GM12878 (cell line): ENCODE measurements around the gene PRADC1. TPM values are rescaled to one million over a fixed set of nuclear protein-coding genes. Genes with fewer than 3 reads are reported as not detected.

Experiments used
- ATAC-seq: fragments of 200-7000 bp; cut with Tn5 transposase; 3 replicates; pipeline ENCODE4 v1.9.1; 2020; ENCODE audit warnings: mild to moderate bottlenecking, moderate library complexity
- BruUV-seq: library from RNA; stranded (reverse); fragments of 400-500 nt; replicated peaks from 2 replicates; lab custom pipeline; 2021; lab: Mats Ljungman, UMichigan
- CTCF ChIA-PET: fragments of 300-600 bp; sonication (Branson Sonifier 250); formaldehyde crosslinking; extraction: SDS; loops from one replicate; lab custom pipeline; 2021; ENCODE audit warnings: inconsistent platforms; lab: Yijun Ruan, JAX
- POLR2A ChIA-PET: fragments of 350-600 bp; formaldehyde crosslinking; extraction: SDS; loops from one replicate; lab custom pipeline; 2021; ENCODE audit warnings: inconsistent platforms; lab: Charles Lee
- RAD21 ChIA-PET: fragments of 300-600 bp; sonication (Branson Sonifier 250); formaldehyde crosslinking; loops from one replicate; lab custom pipeline; 2023; ENCODE audit warnings: antibody characterized with exemption; ENCODE audit not compliant: unreplicated experiment; lab: Charles Lee
- SMC1A ChIA-PET: fragments of 300-600 bp; sonication (Branson Sonifier 250); formaldehyde crosslinking; loops from one replicate; lab custom pipeline; 2023; ENCODE audit not compliant: unreplicated experiment, uncharacterized antibody; lab: Charles Lee
- DNase-seq: peaks from one replicate; pipeline ENCODE4 v3.0.0-alpha.2; 2011; ENCODE audit warnings: low read depth, low spot score
- FAIRE-seq: peaks from 3 replicates; lab custom pipeline; 2011; peaks lifted over from hg19 to GRCh38; lab: Jason Lieb, UNC
- H2AFZ ChIP-seq: 2 replicates; pipeline ENCODE4 v1.6.0; 2011; ENCODE audit warnings: low read depth, low read length, control low read depth; ENCODE audit not compliant: control insufficient read depth
- H3K27ac ChIP-seq: 2 replicates; pipeline ENCODE4 v1.5.1; 2011; ENCODE audit warnings: control low read depth; ENCODE audit not compliant: control insufficient read depth, insufficient read depth
- H3K27me3 ChIP-seq, 2 experiments: replicated peaks in 1 of 2; 2 replicates each; pipeline versions ENCODE4 v1.6.0 to v1.6.1; 2011; ENCODE audit warnings: low read length in 1 of 2; ENCODE audit not compliant: control insufficient read depth in 2 of 2, insufficient read depth in 2 of 2
- H3K36me3 ChIP-seq, 2 experiments: 2 replicates each; pipeline ENCODE4 v1.5.1; 2011; ENCODE audit warnings: low read length in 1 of 2; ENCODE audit not compliant: control insufficient read depth in 2 of 2, insufficient read depth in 2 of 2
- H3K4me1 ChIP-seq: 2 replicates; pipeline ENCODE4 v1.6.1; 2011; ENCODE audit warnings: mild to moderate bottlenecking, low read length, moderate library complexity, mixed read lengths; ENCODE audit not compliant: control insufficient read depth, insufficient read depth
- H3K4me2 ChIP-seq: 2 replicates; pipeline ENCODE4 v1.6.0; 2011; ENCODE audit warnings: control low read depth; ENCODE audit not compliant: control insufficient read depth, insufficient read depth
- H3K4me3 ChIP-seq: fragments of 200-600 bp; sonication (generic); 2 replicates; pipeline ENCODE4 v1.5.1; 2016
- H3K79me2 ChIP-seq: 2 replicates; pipeline ENCODE4 v1.6.0; 2011; ENCODE audit warnings: low read length; ENCODE audit not compliant: control insufficient read depth, insufficient read depth
- H3K9ac ChIP-seq: 2 replicates; pipeline ENCODE4 v1.8.0; 2011; ENCODE audit warnings: low read length, control low read depth, mixed read lengths; ENCODE audit not compliant: control insufficient read depth, insufficient read depth
- H3K9me3 ChIP-seq: replicated peaks from 3 replicates; pipeline ENCODE4 v1.5.1; 2011; ENCODE audit warnings: mild to moderate bottlenecking, low read length; ENCODE audit not compliant: control insufficient read depth, insufficient read depth
- H4K20me1 ChIP-seq: 2 replicates; pipeline ENCODE4 v1.6.0; 2011; ENCODE audit not compliant: control insufficient read depth, insufficient read depth
- BRCA1 ChIP-seq: IDR thresholded peaks from 2 replicates; pipeline ENCODE4 v1.6.1; 2011; ENCODE audit warnings: low read depth, low read length, improper control_type of control experiment
- CBX5 ChIP-seq: sonication (generic); IDR thresholded peaks from 2 replicates; pipeline ENCODE4 v1.6.1; 2016; ENCODE audit warnings: low read depth, moderate library complexity, mild to moderate bottlenecking, inconsistent platforms
- ELK1 ChIP-seq: IDR thresholded peaks from 2 replicates; pipeline ENCODE4 v1.6.1; 2012; ENCODE audit warnings: low read depth, low read length, improper control_type of control experiment
- FOS ChIP-seq: IDR thresholded peaks from 3 replicates; pipeline ENCODE4 v1.6.1; 2011; ENCODE audit warnings: borderline replicate concordance; ENCODE audit not compliant: insufficient read length; ENCODE audit errors: extremely low read depth
- KLF5 ChIP-seq: fragments of 450-650 bp; IDR thresholded peaks from 2 replicates; pipeline ENCODE4 v1.6.1; 2014; ENCODE audit warnings: mild to moderate bottlenecking; ENCODE audit not compliant: partially characterized antibody
- MTA2 ChIP-seq: fragments of 450-650 bp; IDR thresholded peaks from 2 replicates; pipeline ENCODE4 v1.6.1; 2016; ENCODE audit warnings: low read depth, mild to moderate bottlenecking, moderate library complexity
- NR2C2 ChIP-seq: IDR thresholded peaks from 2 replicates; pipeline ENCODE4 v1.6.1; 2011; ENCODE audit warnings: borderline replicate concordance, low read depth; ENCODE audit not compliant: control insufficient read depth, insufficient read length
- PKNOX1 ChIP-seq: fragments of 450-650 bp; IDR thresholded peaks from 2 replicates; pipeline ENCODE4 v1.6.1; 2016; ENCODE audit warnings: mild to moderate bottlenecking
- RELA ChIP-seq: fragments of 450-650 bp; IDR thresholded peaks from 2 replicates; pipeline ENCODE4 v1.8.0; 2014; ENCODE audit warnings: borderline replicate concordance; ENCODE audit not compliant: partially characterized antibody
- SMC3 ChIP-seq: IDR thresholded peaks from 2 replicates; pipeline ENCODE4 v1.6.1; 2011; ENCODE audit warnings: low read length, improper control_type of control experiment, borderline replicate concordance
- SRF ChIP-seq, 2 experiments: IDR thresholded peaks; 2 replicates each; pipeline ENCODE4 v1.6.1; 2011; ENCODE audit warnings: low read depth in 2 of 2, low read length in 2 of 2, mild to moderate bottlenecking in 1 of 2, moderate library complexity in 1 of 2
- ZBTB40 ChIP-seq: fragments of 450-650 bp; IDR thresholded peaks from 2 replicates; pipeline ENCODE4 v1.6.1; 2016; ENCODE audit warnings: mild to moderate bottlenecking, moderate library complexity, borderline replicate concordance
- ZNF24 ChIP-seq: fragments of 450-650 bp; IDR thresholded peaks from 2 replicates; pipeline ENCODE4 v1.6.1; 2017; ENCODE audit warnings: antibody characterized with exemption, mild to moderate bottlenecking
- ZSCAN29 ChIP-seq: fragments of 450-650 bp; IDR thresholded peaks from 2 replicates; pipeline ENCODE4 v1.6.1; 2017; ENCODE audit warnings: mild to moderate bottlenecking, moderate library complexity
- ZZZ3 ChIP-seq: IDR thresholded peaks from 2 replicates; pipeline ENCODE4 v1.6.1; 2011; ENCODE audit warnings: low read depth; ENCODE audit not compliant: control insufficient read depth, insufficient read length
- WGBS: methylation state at CpG from one replicate; pipeline ENCODE4 v1.1.6; 2016; ENCODE audit warnings: low lambda C conversion rate; ENCODE audit not compliant: insufficient replicate concordance, insufficient coverage; ENCODE audit errors: missing lambda C conversion rate; 5-methylcytosine and 5-hydroxymethylcytosine counted together
- in situ Hi-C: fragments of 300-500 bp; cut with MboI; formaldehyde crosslinking; loops from 9 replicates; pipeline ENCODE4 v1.14.3; 2018; ENCODE audit warnings: mixed read lengths
- intact Hi-C: fragments of 100-400 bp; cut with micrococcal nuclease; formaldehyde crosslinking; loops from one replicate; pipeline ENCODE4 v1.14.2; 2022; ENCODE audit not compliant: unreplicated experiment
- polyA plus RNA-seq, 11 experiments: library from polyadenylated mRNA; depleted of rRNA in 4 of 11; unstranded in 6 of 11; stranded (reverse) in 5 of 11; fragments of >200 nt; fragmentation: Nextera tagmentation in 4 of 11; fragmentation: Illumina TruSeq in 1 of 11; extraction: Ambion mirVana in 4 of 11; extraction: Trizol in 1 of 11; gene quantifications; 1 replicate in 1 of 11; 2 replicates in 10 of 11; pipeline versions ENCODE4 v1.2.1 to v1.2.3, GENCODE V29; 2011 to 2016; ENCODE audit warnings: inconsistent platforms in 2 of 11, missing spikeins in 2 of 11, low read depth in 1 of 11
- total RNA-seq, 4 experiments: library from RNA; depleted of rRNA in 3 of 4; stranded (reverse); fragments of >200 nt in 3 of 4; fragmentation: Illumina TruSeq in 1 of 4; extraction: Trizol in 1 of 4; gene quantifications; 2 replicates each; pipeline versions ENCODE4 v1.2.1 to v1.2.3, GENCODE V29; 2013 to 2021

The PRADC1 gene
- total and polyA plus RNA-seq, 10 of the 15 experiments (the other 5 are each of a cell fraction or from before 2014, with no cell fraction given): 3.7 to 39.0 (median 13.8) TPM

GRCh38 chr2:73203055-73203681, 29.9 kb downstream of the PRADC1 start:
- H3K27ac ChIP-seq: no peak overlapping the region
- H4K20me1 ChIP-seq: no peaks in the 10 kb centered on the region
- ATAC-seq (no peak), DNase-seq (no peak), FAIRE-seq (no peak)
- H3K79me2 ChIP-seq: no peaks in the 10 kb centered on the region
- TF ChIP-seq ZBTB40 (no peak), CBX5 (no peak), SMC3 (no peak), NR2C2 (no peak), ZNF24 (no peak), ZZZ3 (no peak), ZSCAN29 (no peak), ELK1 (no peak), PKNOX1 (no peak), FOS (no peak), KLF5 (no peak), BRCA1 (no peak), RELA (no peak), MTA2 (no peak), SRF (IDR thresholded peaks at IDR 0.05; ENCODE audit: low read depth in 2 of 2, low read length in 2 of 2) (no peak)
- H3K9me3 ChIP-seq: no peaks in the 10 kb centered on the region
- H3K27me3 ChIP-seq: peaks cover 0 to 3% of the 10 kb centered on the region in 2 experiments; a peak in 2 of 4 replicates
- RAD21 ChIA-PET: interaction anchor here (1.2 kb wide), 1 partner anchor 10 kb away, joined by 4 read pairs; no protein-coding TSS in a partner anchor
- intact Hi-C loops: no loop called here
- WGBS: 19% methylated on average over 36 of the region's 44 CpGs
- H3K4me2 ChIP-seq: no peak overlapping the region
- SMC1A ChIA-PET: no interaction called here
- no peak overlapping the region for H3K4me3 ChIP-seq
- in situ Hi-C loops: no loop called here
- no peaks in the 10 kb centered on the region for H3K4me1 ChIP-seq
- CTCF ChIA-PET: no interaction called here
- H2AFZ ChIP-seq: no peak overlapping the region
- H3K36me3 ChIP-seq: no peaks in the 10 kb centered on the region; a peak in 1 of 4 replicates
- no TSS peak for BruUV-seq
- no peak overlapping the region for H3K9ac ChIP-seq
- POLR2A ChIA-PET: no interaction called here
